Kidney capillary endothelial cell (primary cell): ENCODE measurements around the gene PSTPIP1.

Experiments
- DNase-seq: peaks from one replicate; pipeline ENCODE4 v3.0.0-alpha.2; 2018; ENCODE audit warnings: low spot score

Gene PSTPIP1

DNA sequence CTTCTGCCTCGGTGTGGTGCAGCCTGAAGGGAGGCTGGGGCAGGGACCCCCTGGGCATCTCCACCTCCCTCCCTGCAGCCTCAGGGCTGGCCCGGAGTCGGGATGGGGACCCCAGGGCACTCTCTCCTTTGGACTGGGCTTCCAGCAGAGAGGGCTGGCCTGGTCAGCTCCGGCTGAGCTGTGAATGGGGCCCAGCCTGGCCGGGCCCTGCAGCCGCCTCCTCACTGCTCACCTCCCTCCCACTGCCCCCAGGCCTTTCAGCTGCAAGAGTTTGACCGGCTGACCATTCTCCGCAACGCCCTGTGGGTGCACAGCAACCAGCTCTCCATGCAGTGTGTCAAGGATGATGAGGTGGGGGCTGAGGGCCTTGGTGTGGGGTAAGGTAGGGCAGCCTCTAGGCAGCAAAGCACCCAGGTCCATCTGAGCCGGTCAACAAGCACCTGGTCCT, 36.0 kb downstream of the PSTPIP1 start:
- DNase-seq, result no peak

DNA sequence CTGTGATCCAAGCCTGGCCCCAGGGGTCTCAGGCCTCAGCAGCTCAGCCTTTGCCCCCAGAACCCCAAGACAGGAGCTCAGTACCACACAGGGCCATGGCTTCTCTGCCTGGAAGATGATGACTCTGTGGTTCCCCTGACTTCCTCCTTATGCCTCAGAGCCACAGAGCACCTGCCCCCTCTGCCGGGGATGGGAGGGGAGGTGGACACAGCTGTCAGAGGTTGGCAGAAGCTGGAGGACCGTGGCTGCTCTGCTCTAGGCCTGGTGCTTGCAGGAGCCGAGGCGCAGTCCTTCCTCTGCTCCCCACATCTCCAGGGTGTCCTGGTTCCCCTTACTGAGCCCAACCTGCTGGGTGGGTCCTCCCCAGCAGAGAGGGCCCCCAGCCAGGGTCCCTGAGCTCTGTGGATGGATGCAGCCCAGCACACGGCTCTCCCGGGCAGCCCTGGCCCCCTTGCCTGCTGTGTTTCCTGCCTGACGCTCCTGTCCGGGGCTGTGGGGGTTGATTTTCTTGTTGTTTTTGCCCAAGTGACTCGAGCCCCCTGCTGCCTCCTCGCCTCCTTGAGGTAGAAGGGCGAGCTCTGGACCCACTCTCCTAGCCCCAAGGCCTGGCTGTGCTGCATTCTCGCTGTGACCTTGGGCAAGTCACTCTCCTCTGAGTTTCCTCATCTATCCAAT, 36.6 kb downstream of the PSTPIP1 start:
- DNase-seq, result no peak

DNA sequence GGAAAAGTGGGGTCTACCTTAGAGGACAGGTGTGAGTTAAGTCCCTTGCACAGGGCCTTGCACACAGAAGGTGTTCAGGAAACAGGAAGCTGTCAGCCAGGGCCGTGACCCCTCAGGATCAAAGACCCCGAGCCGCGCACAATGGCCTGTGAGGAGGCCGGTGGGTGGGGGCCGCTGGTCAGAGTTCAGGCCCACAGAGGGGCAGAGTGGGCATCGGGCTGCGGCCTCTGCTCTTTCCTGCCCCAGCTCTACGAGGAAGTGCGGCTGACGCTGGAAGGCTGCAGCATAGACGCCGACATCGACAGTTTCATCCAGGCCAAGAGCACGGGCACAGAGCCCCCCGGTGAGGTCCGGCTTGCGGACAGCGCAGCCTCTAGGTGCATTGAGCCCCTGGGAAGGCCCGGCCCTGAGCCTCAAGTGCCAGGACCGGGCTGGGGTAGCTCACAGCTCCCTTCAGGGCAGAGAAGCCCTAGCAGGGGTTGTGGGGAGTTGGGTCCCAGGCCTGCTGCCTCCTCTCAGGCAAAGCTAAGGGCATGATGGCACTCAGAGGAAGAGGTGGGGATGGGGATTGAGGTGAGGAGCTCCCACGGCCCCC, 37.2 kb downstream of the PSTPIP1 start:
- no peak for DNase-seq

DNA sequence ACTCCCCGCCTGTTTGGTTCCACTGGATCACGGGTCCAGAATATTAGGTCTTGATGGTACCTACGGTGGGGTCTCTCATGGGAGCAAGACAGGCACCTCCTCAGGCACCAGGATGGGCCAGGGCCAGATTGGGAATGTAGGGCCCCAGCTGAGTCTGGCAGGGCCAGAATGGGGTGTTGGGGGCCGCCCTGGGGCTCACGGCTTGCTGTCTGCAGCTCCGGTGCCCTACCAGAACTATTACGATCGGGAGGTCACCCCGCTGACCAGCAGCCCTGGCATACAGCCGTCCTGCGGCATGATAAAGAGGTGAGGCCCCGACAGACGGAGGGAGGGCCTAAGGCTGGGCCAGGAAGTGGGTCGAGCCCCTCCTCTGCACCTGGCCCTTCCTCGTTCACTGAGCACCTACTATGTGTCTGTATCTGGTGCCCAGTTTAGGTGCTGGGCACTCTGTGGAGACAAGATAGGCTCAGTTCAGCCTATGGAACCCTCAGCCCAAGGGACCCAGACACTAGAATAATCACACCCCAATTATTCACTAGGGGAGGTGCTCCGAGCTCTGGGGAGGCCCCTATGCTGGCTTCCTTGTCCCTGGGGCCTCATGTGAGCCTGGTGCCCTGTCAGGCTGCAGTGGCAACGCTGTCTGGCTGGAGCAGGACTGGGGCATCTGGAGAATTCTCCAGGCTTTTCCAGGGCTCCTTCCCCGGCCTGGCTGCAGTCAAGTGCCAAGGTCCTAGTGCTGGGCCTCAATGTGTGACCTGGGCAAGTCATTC, 37.9 kb downstream of the PSTPIP1 start:
- no peak for DNase-seq

DNA sequence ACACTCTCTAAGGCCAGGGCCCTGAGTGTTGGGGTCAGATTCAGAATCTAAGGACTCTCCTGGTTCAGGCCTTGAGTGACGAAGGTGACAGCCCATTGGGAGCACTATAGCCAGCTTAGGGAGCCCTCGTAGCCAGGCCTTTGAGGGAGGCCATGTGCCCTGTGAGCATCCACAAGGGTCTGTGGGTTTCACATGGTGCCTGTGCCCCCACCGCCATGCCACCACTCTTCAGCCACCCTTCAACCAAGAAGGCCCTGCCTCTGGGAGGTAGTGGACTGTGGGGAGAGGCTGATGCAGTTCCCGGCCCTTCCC, 38.4 kb downstream of the PSTPIP1 start:
- no peak for DNase-seq

DNA sequence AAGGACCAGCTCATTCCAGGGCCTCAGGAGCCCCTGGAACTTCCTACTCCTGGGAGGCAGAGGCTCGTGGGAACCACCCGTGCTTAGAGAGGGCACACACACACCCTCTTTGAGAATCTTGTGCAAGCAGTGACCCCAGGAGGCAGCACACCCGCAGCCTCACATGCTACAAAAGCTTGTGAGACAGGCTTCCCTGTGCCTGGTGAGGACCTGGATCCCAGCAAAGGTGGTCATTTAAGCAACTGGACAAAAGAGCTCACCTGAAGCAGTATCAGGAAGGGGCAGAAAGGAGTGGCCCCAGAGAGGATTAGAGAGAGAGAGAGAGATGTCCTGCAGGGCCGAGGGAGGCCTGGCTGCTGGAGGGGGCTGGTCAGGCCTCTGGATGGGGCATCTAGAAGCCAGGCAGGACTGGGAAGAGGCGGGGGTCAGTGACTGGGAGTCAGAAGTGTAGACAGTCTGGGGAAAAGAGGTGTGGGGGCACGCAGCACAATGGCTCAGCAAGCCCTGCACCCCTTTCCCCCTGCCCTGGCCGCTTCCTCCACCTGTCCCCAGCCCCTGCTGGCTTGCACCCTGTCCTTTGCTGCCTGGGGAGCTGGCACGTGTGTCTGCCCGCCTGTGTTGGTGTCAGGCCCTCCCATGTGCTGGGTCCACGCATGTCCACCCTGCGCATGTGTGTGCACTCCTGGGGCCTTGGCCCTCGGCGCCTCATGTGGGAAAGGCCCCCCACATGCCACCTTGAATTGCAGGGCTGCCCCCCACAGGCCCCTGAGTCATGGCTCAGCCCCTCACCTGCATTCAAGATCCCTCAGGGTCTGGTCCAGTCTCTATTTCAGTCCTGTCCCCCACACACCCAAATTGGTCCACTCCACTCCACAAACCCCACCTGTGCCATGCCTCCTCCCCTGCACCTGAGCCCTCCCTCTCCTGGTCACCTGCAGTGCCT, 39.1 kb downstream of the PSTPIP1 start:
- DNase-seq, result no peak

DNA sequence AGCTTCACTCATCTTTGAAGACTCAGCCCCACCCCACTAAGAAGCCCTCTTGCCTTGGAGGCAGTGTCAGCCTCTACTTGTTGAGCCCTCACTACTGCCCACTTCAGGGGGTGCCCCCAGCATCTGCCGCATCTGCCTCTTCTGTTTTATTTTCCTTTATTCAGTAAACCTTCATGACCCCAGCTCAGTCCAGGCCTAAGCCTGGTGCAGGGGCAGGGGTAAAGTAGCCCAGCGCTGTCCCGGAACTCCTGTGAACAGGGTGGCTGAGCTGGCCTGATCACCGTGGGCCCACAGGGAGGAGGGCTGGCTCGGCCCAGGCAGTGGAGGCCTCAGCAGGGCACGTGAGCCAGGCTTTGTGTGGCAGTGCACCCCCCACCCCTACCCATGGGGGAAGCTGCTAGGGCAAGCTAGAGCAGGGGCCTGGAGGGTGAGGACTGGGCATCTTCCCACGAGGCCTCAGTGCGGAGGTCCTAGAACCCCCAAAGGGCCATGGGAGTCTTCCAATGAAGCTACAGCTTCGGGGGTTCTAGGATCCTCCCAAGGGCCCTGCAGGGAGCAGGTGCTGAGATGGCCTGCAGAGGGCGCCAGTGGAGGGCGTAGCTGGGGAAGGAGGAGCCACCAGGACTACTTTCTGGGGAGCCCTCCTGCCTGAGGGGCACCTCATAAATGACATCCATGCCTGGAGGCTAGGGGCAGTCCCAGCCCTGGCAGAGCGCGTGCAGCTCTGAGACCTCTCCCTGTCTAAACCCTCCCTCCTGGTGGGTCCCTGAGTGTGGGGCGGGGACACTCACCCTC, 40.0 kb downstream of the PSTPIP1 start:
- no peak for DNase-seq

DNA sequence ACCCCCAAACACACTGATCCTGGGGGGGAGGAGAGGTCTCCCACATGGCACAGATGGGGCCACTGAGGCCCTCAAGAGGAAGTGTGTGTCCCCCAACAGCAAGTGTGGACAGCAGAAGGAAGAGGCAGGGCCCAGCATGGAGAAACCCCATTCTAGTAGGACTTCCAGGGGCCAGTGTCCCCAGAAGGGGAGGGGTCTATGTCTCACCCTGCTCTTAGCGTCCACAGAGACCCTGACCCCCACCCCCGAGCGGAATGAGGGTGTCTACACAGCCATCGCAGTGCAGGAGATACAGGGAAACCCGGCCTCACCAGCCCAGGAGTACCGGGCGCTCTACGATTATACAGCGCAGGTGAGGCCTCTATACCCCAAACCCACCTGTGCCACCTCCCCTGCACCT, 40.7 kb downstream of the PSTPIP1 start:
- DNase-seq, result no peak

DNA sequence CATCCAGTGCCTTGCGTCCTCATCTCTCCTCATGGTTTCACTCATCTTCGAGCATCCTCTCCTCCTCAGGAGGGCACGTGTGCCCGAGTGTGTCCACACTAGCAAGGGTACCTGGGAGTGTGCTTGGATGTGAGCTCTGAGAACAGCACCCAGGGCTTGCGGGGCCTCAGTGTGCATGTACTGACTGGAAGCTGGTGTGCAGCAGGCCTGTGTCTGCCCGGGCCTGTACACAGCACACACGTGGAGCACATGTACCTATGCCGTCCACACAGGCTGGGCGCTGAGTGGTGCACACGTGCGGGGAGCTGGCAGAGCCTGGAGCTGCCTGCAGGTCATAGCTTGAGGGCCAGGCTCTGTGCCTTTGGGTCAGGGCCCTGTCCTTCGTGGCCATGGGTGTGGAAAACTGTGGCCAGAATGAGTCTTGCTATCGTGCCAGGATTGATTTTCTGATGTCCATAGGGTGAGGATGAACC, 41.1 kb downstream of the PSTPIP1 start:
- DNase-seq, result no peak

DNA sequence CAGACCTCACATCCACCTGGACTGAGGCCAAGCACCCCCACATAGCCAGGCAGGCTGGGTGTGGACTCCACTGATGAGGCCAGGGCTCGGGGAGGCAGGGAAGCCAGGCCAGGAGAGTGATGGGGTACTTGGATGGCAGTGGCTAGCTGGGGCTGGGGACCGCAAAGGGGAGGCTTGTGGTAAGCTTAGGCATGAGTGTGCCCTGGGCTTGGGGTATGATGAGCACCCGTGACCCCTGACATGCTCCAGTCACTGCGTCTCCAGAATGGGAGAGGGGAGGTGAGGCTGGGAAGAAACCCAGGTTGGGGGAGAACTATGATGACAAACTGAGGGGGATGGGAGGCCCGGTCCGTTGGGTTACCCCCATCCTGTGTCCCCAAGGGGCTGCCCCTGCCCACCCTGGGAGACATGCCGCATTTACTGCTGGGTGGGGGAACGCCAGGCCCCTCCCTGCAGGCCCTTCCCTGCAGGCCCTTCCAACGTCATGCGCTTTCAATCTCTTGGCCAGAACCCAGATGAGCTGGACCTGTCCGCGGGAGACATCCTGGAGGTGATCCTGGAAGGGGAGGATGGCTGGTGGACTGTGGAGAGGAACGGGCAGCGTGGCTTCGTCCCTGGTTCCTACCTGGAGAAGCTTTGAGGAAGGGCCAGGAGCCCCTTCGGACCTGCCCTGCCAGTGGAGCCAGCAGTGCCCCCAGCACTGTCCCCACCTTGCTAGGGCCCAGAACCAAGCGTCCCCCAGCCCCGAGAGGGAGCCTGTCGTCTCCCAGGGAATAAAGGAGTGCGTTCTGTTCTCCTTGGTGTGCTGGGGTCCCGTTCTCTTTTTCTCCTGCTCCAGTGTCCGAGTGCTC, 41.8 kb downstream of the PSTPIP1 start:
- DNase-seq, result no peak

DNA sequence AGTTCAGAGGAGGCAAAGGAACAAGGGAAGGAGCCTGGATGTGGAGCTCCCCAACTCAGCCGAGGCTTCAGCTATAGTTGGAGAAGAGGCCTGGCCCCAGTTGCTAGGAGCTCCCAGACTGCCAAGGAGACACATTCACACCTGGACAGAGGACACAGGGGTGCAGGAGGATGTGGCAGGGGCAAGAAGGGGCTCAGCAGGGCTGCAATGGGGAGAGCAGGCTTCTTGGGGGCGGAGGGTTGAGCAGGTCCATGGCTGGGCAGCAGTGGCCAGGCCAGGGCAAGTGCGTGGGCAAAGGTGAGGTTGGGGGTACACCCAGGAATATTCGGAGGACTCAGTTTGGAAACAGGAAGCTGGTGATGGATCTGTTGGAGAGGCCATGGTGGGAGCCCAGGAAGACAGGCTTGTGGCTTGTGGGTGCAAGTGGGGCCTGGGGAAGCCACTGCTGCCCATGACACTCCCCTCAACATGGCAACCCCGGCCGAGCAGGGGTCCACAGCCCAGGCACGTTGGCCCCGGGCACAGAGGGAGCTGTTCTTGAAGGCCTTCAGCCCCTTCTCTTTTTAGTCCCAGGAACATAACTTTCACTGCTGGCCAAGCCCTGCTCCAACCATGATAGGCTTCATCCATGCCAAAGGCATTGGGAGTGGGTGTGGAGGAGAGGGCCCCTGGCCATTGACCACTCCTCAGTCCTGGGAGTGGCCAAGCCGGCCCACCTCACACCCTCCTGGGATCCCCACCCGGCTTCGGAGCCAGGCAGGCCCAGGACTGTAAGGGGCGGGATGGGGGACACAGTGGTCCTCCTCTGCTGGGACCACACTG, 42.7 kb downstream of the PSTPIP1 start:
- DNase-seq, result no peak

DNA sequence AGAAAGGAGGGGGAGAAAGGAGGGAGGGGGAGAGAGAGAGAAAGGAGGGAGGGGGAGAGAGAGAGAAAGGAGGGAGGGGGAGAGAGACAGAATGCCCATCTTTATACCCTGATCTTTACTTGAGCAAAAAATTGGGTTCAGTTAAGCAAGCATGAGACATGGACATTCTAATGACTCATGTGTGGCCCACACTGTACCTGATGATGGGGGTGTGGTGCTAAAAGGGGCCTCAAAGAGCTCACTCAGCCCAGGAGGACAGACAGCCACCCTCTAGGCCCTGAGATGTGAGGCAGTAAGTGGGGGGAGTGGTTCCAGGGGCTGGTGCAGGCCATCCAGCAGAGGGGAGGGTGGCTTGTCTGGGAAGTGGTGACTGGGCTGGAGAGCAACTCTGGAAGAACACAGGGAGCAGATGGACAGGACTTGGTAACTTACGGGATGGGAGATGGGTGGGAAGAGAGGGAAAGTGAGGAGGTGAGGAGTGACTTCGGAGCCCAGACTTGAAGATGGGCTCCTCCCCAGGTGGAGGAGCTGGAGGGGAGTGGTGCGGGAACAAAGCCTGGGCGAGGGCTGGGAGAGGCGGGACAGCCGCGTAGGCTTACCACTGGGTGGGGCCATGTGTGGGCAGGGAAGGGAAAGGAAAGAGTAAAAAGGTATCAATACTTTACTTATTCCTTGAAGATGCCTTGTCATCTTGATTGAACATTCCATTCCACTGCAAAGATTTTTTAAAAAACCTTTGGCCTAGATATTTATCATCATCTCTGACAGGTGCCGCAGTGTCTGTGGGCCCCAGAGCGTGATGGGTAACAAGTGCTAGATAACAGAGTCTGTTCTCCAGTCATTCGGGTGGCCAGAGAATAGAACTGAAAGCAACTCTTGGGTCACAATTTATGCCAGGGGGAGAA, 43.6 kb downstream of the PSTPIP1 start:
- DNase-seq, result no peak

DNA sequence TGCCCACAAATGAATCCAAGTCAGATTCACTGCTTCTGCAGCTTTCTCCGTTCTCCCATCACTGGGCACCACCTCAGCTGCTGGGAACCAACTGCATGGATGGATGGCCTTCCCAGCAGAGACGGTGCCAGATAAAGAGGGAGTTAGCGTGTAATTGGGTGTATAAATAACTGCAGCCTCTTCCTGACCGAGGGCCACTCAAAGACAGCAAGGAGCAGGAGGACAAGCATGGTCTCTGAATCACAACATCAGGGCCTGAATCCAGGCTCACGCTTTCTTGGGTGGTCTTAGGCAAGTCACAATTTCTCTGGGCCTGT, 44.2 kb downstream of the PSTPIP1 start:
- DNase-seq, result no peak

DNA sequence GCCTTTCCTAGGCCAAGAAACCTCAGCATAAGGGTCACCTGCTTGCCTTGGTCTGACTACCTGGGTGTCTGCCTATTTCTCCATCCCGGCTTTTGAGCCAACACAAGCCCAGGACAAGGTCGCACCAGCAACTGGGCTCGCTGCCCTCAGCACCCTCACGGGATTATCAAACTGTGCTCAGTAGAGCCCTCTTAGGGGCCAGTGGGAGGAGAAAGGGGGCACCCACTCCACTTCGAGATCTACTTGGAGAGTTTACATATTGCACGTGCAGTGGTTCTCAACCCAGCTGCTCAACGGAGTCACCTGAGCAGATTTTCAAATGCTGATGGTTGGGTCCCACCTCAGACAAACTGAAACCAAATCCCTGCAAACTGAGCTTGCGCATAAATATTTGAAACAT, 44.9 kb downstream of the PSTPIP1 start:
- no peak for DNase-seq

DNA sequence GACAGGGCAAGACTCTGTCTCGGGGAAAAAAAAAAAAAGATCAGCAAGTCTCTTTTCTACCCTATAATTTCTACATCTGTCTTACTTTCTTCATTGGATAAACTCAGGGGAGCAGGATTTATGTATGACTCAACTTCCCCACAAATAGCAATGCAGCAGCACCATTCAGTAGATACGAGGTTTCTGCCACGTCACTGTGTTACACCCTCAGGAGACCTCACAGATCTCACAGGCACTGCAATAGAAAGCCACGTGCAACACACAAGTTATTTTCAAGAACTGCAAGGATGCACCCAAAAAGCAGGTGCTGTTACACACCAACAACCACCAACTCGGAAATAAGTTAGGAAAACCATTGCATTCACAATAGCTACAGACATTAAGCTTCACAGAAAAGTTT, 45.7 kb downstream of the PSTPIP1 start:
- DNase-seq, result no peak

DNA sequence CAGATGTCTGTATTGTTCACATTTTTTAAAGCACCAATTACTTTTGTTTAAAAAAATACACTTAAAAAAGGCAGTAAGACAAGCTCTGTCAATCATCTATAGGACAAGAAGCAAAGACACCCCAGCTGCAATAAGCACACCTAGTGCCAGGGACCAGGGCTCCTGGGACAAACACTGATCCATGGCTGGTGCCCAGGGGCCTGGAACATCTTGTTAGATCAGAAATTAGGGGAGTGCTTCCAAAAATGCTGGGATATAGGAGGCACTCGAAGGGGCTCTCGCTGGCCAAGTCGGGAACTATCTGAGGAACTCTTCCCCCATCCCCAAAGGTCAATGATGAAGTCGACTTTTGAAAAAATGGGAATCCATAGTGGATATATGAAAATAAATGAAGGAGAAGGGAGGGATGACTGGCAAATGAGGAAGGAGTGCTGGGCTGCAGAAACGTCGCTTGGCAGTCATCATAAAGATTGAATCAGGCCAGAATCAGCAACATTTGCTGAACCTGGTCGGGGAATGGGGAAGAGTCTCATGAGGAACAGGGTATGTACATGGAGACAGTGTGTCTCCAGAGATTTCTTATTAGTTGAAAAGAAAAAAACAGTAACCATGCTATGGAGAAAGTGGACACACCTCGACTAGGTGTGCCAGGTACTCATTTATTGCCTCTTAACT, 47.5 kb downstream of the PSTPIP1 start:
- DNase-seq, result no peak

DNA sequence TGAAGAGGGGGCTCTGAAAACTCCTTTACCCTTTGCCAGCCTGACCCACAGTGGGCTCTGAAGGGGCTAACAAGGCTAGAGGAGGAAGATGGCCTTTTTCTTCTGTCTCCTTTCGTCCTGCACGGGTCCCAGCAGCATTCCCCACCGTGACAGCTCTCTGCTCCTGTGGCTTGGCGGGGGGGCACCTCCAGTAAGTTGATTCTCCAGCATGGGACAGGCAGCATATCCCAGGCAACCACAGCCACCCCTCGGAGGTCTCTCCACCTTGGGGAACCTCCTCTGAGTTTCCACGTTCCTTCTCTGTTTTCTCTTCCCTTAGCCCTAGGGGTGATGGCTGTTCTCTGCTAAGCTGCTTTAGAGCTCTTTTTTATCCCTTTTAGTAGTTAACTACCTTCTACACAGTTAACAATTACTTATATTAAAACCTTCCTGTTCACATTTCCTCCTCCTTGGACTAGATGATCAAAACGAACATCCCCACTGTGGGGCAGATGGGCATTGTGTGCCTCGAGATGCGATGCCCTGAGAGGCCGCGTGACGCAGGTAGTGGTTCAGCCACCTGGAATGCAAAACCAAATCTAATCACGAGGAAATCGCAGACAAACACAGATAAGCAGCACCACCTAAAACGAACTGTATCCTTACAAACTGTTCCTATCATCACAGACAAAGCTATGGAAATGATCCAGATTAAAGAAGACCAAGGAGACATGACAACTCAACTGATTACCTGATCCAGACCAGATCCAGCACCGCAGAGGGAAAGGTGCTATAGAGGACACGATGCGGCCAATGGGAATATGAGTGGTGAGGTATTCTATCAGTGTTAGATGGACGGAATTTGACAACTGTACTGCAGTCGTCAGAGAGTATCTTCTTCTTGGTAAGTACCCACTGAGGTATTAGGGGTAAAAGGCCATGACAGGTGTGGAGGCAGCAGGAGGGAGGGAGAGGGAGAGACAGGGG, 48.3 kb downstream of the PSTPIP1 start:
- DNase-seq, result no peak
